SKM-1 treated with dmso at 0.1 percent for 144 hours (cell line): ENCODE results near the gene UNC5C.

Source experiments
- DNase-seq: peaks from one replicate; lab custom pipeline; 2025; ENCODE audit not compliant: unreplicated experiment; lab: John Stamatoyannopoulos, UW

UNC5C gene

DNA sequence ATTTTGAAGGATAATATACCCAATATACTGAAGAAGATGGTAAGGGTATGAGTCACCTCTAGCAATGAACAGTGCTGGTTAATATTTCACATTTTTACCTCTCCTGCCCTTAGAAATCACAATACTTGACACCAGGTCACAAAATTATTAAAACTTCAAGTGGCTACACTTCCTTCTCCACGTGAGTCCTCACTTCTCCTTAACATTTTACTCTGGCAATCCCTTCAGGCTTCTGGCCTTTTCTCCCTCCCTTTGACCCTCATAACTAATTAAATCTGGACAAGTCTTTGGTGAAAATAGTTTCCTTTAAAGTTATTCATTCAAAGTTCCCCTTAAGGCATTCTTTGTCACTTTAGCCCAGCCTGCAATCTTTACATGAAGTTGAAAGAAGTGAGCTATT lies 190.4 kb downstream of the UNC5C start:
- DNase-seq: no peak

DNA sequence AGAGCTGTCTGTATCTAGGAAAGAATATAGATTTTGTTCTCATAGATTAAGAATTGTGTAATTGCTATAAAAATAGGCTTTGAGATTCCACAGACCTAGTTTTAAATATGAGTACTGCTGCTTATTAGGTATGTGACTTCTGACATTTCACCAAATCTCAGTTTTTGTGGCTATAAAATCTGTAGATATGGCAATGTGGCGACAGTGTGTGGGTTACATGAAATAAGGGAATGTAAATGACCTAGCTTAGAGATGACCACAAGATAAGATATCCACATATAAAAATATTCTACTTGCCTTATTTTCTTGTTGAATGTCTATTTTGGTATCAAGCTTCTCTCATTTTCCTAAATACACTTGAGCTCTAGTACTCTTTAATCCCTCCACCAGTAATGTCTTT lies 193.8 kb downstream of the UNC5C start:
- DNase-seq: no peak

DNA sequence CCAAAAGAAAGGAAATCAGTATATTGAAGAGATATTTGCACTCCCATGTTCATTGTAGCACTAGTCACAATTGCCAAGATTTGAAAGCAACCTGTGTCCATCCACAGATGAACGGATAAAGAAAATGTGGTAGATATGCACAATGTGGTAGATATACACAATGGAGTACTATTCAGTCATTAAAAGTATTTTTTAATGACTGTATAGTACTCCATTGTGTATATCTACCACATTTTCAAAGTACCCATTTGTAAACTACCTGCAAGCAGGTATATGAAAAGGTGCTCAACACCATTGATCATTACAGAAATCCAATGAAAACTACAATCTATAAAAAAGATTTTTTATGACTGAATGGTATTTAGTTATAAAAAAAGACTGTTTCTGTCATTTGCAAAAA lies 200.4 kb downstream of the UNC5C start:
- no peak for DNase-seq

DNA sequence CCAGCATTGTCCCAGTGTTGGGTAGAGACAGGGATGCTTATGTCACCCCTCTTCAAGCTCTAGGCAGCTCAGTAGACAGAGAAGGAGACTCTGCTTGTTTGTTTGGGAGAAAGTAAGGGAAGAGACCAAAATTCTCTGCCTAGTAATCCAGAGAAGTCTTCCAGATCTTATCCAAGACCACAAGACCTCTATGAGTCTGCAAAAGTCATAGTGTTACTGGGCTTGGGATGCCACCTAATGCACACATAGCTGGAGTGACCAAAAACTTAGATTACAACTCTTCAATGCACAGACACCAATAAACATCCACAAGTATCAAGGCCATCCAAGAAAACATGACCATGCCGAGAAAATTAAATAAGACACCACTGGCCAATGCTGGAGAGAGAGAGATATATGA lies 205.5 kb downstream of the UNC5C start:
- no peak for DNase-seq

DNA sequence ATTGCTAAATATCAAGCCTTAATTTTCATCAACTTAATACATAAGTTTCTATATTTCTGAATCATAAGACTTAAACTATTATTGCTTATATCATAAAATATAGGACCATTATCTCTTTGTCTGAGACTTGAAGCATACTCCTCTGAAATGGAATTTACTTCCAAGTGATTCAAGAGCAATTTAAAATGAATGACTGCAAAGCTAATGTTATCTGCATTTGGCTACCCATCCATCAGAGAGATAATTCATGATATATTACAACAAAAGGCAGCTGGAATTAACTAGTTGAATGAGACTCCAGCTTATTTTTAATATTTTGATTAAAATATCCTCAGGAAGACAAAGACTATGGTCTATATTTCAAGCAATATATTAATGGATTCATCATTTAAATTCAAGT lies 208.6 kb downstream of the UNC5C start:
- no peak for DNase-seq

DNA sequence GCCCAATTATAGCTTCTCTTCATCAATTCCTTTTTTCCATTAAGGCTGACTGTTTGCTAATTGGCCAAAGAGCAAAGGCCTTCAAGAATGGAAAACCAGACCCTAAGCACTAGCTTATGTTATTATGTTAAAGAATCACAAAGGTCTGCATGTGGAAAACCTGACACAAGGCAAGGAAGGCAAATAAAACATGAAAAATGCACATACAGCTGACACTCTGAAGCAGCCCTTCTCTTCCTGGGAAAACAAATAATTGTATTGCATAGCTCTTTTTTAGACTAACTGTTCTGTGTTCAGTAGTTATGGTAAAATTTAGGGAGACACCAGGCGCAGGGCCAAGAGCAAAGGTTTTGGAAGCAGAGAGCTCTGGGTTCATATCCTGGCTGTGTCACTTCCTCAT lies 223.1 kb downstream of the UNC5C start:
- no peak for DNase-seq

DNA sequence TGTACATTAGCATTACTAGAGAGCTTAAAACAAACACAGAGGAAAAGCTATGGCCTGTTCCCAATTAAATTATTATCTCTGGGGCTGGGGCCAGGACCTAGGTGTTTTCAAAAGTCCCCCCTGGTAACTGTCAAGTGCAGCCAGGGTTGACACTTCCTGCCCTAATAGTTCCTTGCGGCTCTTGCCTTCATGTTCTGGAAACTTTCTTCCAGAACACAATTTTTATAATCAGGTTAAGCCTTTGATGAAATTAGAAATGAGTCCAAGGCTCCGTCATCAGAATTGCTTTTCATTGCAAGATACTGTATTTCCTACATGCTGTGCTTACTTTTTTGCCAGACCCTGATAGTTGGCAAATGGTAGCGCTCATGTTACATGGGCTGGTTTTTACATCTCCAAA lies 229.6 kb downstream of the UNC5C start:
- DNase-seq: no peak

DNA sequence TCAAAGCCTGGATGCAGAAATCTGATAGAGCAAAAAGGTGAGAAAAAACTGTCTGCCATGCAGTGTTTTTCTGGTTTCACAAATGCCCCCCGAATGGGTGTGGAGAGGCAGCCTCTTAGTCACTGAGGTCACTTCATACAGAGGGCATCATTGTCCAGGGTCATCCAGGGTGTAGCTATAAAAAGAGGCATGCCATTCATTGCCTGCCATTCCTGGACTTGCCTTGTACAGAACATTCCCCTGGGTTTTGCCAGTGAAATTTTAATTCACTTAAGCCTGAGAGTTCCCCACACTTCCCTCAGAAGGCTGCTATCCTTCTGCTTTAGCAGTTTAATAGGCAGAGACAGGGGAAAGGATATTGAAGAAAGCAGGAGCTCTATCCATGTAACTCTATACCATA lies 230.3 kb downstream of the UNC5C start:
- DNase-seq: no peak

DNA sequence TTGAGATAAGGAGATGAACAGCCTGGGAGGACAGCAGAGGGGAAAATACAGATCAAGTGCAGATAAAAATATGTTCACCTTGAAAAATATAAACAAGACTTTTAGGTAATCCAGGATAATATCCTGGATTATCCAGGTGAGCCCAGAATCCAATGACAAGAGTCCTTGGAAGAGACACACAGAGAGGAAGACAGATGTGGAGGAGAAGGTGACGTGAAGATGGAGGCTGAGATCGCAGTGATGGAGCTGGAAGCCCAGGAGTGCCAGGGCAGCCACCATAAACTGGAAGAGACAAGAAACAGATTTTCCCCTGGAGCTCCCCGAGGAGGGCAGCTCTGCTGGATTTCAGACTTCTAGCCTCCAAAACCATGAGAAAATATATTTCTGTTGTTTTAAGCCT lies 230.7 kb downstream of the UNC5C start:
- no peak for DNase-seq

DNA sequence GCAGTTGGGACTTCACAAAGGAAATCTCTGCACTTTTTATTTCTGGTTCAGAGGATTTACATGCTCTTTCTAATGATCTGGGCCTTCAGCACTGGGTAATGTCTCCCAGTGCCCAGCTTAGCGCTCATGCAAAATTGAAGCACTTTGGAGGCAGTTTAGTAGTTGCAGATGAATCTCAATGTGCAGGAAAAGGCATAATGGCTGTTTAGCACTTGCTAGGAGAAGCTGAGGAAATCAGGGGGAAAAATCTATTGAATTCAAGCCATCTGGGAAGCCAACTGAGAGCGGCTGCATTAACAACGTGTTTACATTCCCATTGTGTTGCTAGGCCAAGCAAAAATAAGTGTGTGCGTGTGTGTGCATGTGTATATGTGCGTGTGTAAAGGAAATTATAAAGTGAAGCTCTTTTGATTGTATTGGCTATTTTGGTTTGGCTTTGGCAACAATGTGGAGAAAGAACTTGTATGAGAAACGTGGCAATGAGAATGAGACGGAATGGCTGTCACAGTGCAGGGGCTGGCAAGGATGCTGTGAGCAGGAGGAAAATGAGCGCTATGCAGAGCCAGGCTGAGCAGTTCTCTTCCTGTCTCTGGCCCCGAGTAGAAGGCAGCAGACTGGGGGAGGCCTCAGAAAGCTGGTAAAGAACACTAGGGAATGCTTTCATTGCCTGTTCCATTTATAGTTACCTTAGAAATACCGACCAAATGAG lies 231.5 kb downstream of the UNC5C start:
- DNase-seq: no peak

DNA sequence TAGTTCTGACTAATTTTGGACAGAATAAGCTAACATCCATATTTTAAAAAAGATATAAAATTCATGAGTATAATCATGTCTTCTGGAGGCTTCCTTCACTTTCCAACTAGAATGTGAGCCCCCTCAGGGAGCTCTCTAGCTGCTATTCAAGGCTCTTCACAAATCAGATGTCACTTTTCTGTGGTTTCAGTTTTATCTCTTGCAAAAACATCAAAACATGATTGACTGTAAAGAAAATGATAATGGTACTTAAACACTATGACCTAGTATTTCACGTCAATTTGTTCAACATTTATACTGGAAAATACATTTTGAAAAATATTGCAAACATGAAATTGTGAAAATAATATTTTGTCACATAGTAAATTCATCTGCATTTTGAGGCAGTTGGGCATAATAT lies 234.2 kb downstream of the UNC5C start:
- DNase-seq: no peak

DNA sequence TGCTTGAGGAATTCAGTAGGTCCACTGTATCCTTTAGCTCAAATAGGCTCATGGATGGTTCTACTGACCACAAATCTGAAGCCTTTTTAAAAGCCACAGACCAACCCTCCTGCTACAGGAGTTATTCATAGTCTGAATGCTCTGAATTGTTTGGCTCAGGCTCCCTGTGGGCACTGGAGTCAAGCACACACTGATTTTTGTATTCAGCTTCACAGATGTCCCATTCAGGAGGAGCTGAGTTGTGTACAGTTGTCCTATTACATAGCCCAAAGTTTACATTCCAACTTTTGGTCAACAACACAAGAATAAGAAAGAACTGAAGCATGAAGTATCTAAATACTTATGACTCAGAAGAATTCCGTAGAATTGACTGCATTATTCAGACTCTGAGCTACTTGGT lies 243.9 kb downstream of the UNC5C start:
- no peak for DNase-seq

DNA sequence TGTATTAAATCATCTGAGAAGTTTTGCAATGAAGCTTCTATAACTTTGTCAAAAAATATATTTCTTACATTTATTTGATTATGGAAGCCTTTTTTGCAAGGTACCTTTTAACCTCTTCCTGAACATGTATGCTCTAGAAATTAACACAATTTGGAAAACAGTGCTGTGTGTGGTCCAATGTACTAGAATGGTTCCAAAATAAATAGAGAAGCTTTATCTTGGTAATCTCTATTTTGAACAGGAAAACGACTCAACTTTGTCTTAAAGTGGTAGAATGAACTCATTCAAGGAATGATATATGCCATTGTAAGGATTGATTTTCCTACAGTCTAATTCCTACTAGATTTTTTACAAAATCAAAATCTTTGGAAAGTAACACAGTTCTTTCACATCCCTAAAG lies 248.5 kb downstream of the UNC5C start:
- DNase-seq: no peak

DNA sequence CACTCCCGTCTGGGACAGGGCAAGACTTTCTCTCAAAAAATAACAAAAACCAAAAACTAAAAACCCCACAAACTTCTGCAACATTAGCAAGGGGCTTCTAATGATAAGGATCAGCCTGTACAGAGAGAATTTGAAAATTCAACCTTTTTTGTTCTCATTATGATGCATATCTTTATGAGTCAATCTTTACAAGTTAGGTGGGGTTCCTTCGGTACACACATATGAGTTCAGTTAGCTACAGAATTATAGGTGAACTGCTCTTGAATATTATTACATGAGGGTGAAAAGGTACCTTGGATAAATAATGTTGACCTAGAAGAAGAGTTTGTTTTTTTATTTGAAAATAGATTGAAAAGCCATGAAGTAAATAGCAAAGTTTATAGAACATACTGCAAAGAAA lies 252.7 kb downstream of the UNC5C start:
- no peak for DNase-seq

DNA sequence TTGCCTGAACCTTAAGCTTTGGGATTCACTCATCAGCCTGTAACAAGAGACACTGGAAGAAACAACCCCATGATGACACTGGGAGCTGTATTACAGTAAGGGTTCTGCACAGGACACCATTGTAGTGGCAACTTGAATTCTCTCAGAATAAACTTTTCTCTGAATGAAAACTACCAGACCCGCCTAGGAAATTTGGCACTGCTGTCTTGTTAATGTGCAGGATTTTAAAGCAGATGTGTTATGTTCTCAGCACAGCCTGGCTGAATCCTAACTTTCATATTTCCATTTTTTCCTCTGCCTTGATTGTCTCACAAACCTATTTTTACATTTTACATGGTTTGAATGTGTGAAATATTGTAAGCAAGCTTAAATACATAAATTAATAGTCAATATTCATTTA lies 253.6 kb downstream of the UNC5C start:
- no peak for DNase-seq

DNA sequence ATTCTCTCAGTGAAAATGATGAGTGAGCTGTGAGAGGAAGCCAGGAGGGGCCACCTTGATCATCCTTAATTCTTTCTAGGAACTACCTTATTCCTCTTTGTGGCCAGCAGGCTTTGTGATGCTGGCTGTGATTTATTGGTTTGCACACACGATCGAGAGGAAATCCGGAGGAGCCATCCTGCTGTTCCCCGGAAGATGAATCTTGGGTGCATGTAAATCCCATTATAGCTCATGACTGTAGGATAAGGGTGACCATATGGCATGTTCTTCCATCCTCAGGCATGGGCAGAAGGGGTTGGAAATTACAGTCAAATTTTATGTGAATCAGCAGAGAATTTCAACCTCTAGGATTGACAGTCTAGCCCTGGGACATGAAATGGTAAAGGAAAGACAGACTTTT lies 254.5 kb downstream of the UNC5C start:
- no peak for DNase-seq

DNA sequence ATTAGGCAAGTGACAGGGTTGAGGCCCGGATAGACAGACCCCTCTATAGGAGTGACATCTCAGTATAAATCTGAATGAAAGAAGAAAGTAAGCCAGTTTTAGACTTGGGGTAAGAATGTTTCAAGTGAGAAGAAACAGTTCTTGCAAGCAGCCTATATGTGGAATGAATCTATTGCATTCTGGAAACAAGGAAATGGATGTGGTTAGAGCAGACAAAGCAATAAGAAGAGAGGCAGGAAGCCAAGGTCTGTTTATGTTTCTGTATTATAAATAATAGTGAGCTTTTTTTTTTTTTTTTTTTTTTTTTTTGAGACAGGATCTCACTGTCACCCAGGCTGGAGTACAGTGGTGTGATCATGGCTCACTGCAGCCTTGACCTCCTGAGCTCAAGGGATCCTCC lies 255.8 kb downstream of the UNC5C start:
- no peak for DNase-seq

DNA sequence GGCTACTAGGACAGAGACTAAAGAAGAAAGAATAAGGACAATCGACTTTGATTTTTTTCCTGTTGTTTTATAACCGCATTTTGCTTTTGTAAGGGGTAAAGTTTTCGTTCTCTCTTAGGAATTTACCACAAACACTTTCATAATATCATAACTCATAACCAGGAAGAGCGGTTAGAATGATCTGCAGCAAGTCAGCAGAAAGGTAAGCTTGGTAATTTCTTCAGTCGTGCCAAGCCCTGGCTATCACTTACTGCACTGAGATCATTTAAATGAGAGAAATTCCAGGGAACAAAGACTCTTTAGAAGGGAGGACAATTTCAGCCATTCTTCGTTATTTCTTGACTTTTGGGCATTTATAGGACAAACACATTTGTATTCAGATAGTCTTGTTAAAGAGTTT lies 258.1 kb downstream of the UNC5C start:
- no peak for DNase-seq

DNA sequence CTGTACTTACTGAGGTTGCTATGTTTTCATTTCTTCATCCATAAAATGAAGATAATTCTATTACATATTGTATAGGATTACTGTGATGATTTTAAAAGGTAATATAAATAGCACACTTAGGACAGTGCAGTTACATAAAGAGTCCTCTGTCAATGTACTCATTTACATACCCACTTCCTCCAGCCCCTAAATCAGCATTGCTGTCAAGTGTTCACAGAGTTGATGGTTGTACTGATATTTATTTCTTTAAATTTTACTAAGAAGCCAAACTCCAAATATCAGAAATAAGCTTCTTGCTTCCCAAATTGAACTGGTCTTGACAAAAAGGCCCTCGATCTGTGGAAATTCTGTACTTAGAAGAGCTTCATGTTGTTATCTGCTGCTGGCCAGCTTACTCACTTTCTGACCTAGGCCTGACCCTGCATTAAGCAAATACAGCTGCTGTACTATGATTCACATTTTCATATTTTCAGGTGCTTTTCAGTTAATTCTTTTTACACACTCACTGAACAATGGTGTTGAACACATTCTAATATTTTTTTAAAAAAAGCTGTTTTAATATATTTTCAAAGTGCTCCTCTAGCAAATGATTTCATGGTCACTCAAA lies 259.6 kb downstream of the UNC5C start:
- DNase-seq: no peak

DNA sequence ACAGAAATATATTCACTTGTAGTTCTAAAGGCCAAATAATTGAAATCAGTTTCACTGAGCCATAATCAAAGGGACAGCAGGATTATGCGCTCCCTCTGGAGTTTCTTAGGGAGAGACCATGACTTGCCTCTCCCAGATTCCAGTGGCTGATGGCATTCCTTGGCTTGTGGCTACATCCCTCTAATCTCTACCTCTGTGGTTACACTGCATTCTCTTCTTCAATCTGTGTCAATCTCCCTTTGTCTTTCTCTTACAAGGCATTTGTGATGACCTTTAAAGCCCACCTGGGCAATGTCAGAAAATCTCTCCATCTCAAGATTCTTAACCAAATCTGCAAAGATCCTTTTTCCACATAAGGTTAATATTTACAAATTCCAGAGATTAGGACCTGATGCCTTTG lies 260.2 kb downstream of the UNC5C start:
- DNase-seq: no peak

DNA sequence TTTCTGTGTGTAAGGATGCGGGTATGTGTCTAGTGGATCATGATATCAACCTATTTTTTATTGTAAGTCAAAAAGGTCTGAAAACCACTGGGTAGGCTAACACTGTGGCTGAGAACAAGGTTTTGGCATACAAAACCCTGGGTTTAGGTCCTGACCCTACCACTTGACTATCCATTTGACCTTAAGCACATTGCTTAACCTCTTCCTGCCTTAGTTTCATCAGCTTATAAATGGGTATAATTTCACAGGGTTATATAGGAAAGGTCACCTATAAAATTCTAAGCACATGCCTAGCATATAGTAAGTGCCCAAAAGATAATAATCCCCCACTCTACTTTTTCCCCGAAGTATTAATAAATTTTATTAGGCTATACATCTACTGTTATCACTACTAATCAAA lies 263.0 kb downstream of the UNC5C start:
- no peak for DNase-seq

DNA sequence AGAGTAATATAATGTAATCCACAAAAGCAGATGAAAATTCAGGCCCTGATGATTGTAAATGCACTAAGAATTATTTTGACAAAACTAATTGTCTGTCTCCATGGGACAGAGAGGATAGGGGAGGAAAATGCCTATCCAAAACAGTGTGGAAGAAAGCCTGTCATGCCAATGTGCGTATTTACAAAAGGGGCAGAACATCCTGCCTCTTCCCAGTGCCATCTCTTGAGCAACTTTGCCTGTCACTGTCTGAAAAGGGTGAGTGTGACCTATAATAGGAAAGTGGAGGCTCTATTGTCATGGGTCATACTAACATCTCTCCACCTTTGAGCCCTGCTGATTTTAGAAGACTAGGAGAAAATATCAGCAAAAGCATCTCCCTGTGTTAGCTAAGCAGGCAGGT lies 264.1 kb downstream of the UNC5C start:
- DNase-seq: no peak

DNA sequence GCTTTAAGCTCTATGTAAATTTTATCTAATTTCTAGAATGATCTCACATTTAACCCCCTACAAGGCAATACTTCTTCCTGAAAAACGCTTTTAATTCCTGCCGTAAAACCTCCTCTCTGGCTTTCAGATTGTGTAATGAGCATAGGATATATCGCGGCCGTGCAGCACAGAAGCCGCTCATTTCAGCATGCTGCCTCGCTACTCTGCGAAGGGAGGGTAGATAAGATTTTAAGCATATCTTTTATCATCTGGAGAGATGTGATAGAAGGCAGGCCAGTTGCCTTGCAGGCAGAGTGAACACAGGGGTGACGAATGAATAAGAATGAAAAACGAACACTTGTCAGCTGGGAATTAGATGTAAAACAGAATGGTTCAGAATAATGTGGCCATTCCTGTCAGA lies 265.5 kb downstream of the UNC5C start:
- DNase-seq: no peak
